NCI-H460 (cell line): ENCODE measurements around the gene KMT5C. TPM values are rescaled to one million over a fixed set of nuclear protein-coding genes. Genes with fewer than 3 reads are reported as not detected.

Experiments
- DNase-seq: peaks from one replicate; pipeline ENCODE4 v3.0.0-alpha.2; 2016; ENCODE audit warnings: low read depth; ENCODE audit errors: extremely low read depth
- total RNA-seq: library from RNA; depleted of rRNA; stranded (reverse); fragments of >200 nt; shearing (Covaris generic); gene quantifications from 2 replicates; pipeline ENCODE4 v1.2.3, GENCODE V29; 2014

Gene KMT5C
- total RNA-seq, 1 experiment from 2014 or later = 7.9 TPM

DNA sequence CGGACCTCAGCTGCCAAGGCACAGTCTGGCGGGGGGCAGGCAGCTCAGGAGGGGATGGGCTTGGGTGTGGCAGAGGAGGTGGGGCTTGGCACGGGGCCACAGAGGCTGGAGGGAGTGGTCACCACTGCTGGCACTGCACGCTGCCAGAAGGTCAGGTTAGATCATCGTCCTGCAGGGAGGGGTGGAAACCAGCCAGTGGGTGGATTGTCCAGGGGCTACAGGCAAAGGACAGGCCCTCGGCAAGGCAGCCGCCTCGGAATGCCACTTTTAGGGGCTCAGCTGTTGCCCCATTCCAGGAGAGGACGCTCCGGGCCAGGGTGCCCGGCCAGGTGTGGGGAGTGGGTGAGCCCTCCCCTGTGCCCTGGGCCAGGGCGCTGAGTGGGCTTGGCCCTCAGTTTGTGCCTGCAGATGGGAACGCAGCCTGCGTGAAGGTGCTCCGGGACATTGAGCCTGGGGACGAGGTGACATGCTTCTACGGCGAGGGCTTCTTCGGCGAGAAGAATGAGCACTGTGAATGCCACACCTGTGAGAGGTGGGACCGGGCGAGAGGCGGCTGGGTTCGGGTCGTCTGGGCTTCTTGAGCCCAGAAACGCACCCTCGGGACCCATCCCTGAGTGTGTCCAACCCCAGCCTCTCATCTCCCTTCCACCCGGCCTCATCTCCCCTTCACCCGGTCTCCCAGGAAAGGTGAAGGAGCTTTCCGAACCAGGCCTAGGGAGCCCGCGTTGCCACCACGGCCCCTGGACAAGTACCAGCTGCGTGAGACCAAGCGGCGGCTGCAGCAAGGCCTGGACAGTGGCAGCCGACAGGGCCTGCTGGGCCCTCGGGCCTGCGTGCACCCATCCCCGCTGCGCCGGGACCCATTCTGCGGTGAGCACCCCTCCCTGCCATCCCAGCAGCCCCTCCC lies 6.4 kb downstream of the KMT5C start:
- no peak for DNase-seq

DNA sequence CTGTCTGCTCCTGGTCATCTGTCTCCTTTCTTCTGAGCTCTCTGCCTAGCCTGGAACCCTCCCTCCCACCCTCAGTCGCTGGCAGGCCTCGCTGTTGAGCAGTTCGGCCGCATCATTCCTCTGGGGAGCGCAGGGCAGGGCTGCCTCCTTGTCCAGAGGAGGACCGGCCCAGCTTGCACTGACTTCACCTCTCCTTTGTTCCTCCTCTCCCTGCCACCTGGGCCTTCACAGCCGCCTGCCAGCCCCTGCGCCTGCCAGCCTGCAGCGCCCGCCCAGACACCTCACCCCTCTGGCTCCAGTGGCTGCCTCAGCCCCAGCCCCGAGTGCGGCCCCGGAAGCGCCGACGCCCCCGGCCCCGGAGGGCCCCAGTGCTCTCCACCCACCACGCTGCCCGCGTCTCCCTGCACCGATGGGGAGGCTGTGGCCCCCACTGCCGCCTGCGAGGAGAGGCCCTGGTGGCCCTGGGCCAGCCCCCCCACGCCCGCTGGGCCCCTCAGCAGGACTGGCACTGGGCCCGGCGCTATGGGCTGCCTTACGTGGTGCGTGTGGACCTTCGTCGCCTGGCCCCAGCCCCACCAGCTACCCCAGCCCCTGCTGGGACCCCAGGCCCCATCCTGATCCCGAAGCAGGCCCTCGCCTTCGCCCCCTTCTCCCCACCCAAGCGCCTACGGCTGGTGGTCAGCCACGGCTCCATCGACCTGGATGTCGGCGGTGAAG lies 7.2 kb downstream of the KMT5C start:
- DNase-seq = no peak

DNA sequence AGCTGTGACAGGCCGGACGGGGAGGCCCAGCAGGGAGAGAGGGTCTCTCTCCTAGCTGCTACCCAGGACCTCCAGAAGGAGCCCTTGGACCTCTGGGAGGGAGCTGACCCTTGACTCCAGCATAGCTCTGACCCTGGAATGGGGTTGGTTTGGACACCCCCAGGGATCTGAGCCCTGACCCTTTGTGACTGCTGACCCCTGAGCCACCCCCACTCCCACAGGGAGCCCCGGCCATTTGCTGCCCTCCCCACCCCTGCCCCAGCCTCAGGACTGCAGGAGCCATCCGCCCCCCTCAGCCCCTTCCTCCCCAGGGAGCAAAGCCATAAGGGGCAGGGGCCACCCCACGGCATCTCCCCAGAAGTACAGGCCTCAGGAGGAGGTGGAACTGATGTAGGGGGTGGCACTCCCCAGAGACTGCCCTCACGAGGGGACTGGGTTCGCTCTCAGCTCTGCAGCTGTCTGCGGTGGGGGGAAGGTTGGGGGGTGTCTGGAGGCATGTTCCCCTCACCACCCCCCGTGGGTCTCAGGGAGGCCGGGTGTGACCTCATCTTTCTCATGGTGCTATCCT lies 7.8 kb downstream of the KMT5C start:
- no peak for DNase-seq

DNA sequence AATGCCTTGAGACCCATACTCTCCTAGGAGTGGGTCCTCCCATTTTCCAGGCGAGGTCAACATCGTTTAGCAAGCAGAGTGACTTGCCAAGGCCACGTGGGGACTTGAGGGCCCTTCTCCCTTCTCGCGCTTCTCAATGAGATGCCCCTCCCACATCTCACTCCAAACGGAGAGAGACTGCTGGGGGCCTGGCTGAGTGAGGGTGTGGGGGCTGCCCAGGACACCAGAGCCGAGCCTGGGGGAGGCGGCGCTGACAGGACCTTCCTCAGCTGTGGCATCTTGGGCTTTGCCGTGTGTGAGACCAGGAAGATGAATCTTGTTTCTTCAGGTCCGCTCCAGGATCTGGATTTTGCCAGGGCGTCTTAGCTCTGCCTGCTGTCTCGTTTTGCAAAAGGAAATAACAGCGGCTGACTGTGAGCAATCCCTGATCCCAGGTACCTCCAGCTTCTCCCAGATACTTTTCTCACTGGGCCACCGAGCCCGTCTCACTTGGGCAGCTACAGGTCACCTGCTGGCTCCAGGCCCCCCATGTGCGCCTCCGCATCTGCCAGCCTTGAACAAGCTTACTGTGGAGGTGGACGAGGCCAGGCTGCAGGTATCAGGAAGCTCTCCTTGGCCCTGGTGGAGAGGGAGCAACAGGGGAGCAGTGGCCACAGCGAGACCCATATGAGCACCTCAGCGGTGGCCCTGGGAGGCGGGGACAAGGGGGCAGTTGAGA lies 8.8 kb downstream of the KMT5C start:
- DNase-seq = no peak

DNA sequence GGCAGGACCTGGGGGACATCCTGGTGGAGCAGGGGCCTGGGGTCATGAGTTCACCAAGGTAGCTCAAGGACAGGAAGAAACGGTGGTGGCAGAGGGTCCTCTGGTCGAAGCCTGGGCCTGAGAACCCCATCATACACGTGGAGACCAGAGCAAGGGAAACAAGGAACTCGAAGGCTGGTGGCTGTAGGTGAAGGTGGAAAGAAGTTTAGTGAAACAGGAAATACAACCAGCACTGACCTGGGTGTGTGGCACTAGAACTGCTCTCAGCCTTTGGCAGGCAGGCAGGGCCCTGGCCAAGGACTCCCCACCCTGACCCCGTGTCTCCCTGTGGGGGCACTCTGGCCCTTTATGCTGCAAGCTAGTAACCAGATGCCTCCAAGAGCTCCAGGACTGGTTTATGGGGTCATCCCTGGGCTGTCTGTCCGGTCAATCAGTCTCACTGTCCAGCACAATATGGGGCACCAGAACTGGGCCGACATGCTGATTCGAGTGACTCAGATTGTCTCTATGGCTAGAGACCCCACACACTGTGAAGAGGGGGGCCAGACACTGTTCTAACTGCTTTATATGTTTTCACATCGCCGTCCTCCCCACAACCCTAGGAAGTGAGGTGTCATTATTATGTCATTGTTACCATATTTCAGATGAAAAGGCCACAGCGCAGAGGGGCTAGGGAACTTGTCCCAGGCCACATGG lies 11.1 kb downstream of the KMT5C start:
- DNase-seq = no peak

DNA sequence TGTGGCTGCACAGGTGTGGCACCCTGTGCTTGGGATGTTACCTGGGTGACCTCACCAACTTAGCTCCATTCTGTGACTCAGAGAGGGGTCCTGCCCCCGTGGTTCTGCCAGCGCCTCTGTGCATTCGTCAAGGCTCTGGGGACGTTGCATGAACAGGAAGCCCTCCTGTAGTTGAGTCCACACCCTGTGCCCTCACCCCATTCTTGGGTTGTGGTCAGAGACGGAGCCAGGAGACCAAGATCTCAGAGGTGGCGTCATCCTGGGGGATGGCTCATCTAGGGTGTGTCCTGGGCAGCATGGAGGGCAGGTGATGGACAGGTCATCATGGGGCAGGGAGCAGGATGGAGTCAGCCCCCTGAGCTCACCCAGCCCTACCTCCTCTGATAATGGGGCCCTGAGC lies 12.4 kb downstream of the KMT5C start:
- DNase-seq = no peak

DNA sequence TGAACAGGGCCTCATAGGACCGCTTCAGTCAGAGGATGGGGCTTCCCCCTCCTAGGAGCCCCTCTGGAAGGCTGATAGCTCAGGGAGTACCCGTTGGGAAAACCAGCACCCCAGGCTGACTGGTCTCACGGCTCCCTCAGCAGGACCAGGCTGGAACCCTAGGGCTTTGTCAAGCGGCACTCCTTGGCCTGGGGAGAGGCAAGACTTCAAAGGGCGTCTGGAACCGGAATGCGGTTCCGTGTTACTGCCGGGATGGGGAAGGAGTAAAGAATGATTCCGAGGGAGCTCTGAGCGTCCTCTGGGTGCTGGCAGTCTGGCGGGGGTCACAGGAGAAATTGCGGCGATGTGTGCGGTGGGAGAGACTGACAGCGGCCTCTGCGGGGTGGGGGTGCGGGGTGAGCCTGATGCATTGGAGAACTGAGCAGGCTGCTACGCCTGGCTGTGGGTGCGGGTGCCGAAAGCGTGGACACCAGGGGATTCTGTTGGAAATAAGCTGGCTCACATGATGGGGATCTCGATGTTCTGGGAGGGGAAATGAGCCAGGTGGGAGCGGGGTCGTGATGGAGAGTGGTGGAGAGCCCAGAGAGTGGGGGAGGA lies 13.0 kb downstream of the KMT5C start:
- DNase-seq = no peak

DNA sequence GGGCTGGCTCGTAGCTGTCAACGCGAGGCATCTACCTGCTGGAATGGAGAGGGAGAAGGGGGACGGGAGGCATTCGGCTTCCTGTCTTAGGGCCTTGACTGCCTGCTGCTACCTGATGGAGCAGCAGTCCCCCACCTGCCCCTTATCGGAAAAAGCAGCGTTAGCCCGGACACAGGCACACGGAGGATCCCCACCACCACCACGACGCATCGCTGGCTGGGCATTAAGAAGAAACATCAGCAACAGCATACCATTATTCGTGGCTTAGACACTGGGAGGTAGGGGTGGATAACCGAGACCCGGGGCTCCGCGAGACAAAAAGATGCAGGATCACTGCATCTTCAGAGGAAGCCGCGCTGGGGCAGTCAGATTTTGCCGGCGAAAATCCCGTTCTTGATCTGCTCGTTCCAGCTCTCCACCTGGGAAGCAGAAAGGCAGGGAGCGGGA lies 13.7 kb downstream of the KMT5C start:
- no peak for DNase-seq

DNA sequence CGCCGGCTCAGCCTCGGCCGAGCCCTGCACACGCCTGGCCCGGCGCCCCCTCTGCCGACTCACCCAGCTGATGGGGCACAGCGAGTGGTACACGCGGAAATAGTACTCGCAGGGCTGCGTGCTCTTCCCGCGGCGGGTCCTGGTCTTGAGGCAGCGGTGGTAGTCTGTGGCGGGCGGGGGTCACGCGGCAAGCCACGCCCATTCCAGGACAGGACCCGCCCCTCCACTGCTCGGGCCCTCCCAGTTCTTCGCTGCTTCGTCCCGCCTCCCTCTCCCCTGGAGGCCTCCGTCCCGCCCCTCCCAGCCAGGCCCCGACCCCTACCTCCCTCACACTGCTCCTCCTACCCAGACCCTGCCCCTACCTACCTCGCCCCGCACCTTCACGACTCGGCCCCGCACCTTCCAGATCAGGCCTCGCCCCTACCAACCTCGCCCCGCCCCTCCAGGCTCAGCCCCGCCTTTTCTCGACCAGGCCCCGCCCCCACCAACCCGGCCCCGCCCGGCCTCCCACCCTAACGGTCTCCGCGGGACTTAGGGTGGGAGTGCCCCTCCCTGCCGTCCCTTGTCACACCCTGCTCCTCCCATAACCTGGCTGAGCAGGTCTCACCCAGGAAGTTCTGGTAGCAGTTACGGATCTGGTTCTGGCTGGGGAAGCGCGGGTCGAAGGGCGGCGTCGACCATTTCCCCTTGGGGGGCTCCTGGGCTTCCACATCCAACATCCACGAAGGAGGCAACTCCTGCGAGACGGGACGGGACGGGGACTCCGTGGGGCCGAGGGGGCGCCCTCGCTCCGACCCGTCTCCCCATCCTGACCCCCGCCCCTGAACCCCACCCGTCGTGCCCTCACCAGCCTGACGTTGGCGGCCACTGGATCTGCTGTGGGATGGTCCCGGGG lies 14.4 kb downstream of the KMT5C start:
- no peak for DNase-seq

DNA sequence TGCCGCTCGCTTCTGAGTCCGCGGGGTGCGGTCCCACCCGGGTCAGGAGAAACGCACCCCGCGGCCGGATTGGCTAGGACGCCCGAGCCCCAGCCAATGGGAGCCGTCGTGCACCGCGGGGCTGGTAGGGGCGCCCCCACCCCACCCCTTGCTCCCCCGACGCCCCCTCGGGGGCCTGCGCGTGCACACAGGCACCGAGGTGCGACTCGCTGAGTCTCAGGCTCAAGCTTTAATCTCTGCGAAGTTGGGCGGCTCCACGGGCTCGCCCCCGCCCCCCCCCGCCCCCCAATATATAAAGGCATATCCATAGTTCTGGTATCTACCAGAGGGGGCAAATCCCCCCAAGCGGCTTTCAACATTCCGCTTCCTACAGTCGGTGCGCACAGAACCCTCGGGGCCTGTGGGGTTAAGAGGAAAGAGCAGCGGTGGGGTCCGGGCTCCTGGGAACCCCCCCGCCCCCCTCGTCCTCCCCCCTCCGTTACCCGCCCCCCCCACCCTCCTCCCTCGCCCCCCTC lies 15.1 kb downstream of the KMT5C start, which contains the start of gene COX6B2:
Gene COX6B2, minus strand, starts transcription at position 22 of the 515 bp plus-strand sequence. CDS start 198 bp downstream, outside the sequence.
- DNase-seq = no peak

DNA sequence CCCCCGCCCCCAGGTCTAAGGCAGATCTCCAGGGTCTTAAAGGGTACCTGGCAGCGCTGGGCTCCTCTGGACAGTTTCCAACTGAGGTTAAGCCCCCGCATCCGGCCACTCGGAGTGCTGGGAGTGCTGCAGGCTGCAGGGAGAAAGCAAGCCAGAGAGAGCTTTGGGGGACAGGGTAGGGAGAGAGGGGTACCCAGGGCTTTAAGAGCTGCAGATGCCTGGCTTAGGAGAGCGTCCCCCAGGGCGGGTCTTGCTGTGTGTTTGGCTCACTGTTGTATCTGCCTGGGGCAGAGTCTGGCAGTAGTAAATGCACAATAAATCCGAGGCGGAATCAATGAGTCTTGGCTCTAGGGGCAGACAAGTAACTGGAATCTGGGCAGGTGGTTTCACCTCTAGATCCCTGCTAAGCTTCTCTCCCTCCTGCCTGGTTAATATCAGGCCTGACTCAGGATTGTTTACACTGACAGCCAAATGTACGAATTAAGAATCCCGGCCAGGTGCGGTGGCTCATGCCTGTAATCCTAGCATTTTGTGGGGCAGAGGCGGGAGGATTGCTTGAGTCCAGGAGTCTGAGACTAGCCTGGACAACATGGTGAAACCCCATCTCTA lies 15.6 kb downstream of the KMT5C start:
- DNase-seq = no peak

DNA sequence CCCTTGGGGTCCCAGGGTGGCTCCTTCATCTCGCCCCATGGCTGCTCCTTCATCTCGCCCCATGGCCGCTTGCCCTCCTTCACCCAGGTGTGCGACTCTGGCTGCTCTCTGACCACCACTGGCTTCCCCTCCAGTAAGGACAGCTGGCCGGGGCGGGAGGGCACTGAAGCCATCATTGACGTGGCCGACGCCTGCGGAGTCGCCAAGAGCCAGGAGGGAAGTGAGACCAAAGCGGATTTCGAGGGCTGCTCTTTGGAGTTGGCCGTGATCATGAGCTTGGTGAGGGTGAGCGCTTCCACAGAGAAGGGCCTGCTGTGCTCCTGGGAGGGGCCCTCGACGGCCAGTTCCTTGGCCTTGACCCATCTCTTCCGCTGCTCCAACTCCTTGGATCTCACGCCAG lies 18.8 kb downstream of the KMT5C start:
- DNase-seq = no peak

DNA sequence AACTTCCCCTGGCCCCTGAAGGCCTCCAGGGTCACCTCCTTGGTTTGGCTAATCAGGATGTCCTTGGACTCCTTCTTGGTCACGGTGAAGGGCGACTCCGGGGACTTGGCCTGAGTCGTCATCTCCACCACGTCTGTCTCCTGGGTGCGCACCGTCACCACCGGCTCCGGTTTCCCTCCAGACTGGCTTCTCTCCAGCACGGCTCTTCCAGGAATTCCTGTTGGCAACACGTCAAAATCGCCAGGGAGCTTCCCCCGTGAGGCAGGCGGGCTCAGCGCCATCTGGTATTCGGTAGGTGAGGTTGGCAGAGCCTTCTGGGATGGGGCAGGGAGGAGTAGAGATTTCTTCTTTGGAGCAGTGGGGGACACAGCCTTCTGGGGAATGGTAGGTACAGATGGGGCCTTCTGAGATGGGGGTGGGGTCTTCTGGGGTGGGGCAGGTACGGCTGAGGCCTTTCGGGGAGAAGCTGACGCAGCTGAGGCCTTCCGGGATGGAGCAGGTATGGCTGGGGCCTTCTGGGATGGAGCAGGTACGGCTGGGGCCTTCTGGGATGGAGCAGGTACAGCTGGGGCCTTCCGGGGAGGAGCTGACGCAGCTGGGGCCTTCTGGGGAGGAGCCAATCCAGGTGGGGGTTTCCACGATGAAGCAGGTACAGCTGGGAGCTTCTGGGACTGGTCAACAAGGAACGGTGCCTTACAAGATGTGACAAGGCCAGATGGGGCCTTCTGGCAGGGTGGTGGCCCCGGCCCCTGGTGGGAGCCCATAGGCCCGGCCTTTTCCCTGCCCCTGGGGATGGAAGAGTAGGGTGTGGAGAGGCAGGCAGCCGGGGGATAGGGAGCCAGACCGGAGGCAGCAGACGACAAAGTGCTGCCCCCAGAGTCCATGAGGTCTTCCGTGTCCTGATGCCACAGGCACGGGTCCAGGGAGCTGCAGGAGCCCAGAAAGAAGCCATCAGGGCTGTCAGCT lies 19.6 kb downstream of the KMT5C start:
- DNase-seq = no peak

DNA sequence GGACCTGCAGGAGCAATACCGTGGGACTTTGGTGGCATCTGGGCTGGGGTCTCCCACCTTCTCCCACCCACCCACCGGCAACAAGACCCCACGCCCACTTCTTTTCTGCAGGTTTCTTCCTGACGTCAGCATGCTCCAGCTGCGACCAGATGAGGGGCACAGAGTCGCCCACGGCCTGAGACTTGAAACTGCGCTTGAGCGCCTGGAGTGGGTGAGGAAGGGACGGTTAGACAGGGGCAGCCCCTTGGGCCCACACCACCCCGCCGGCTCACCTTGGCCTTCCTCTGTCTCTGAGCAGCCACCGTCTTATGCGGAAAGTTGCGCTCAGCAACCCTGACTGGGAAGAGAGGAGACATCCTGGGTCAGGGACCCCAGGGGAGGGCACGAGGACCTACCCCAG lies 21.2 kb downstream of the KMT5C start:
- DNase-seq = no peak

DNA sequence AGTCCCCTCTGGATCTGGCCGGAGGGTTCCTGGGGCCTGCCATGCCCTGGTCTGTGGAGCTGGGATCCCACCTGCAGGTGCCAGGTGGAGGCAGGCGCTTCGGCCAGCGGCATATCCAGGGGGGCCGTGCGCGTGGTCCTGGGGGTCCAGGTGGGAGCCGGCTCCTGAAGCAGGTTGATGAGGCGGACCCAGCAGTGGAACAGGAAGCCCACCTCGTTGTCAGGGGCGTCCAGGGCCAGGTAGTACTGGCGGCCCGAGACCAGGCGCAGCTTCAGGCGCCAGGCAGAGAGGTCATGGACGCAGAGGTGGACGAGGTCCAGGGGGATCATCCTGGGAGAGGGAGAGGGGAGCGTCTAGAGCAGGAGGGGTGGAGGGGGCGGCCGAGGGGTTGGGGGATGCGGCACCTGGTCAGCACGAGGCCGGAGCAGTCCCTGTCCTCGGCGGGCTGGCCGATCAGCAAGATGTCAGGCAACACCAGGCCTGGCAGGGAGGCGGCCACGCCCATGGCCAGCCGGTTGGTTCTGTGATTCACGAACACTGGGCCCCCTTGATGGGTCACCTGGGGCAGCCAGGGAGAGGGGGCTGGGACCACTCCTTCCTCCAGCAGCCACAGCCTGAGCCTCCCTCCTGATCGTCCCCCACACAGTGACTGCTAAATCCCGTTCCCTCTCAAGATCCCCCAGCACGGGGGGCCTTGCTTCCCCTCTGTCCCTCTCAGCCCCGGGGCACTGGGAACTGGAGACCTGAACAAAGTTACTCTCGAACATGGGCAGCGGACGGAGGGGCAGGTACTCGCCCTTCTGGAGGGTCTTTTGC lies 22.7 kb downstream of the KMT5C start:
- DNase-seq = no peak
